Germinal center (tissue), 1 donor: ENCODE data around the gene SRGAP1.
"Not testable (repeated sequence)": the region's sequence is repeated elsewhere in the genome, so short reads cannot be mapped to it uniquely, and the experiment has no call there.

Source experiments
- DNase-seq: peaks from one replicate; pipeline ENCODE4 v3.0.0; 2012; ENCODE audit warnings: mixed read lengths, low spot score

The SRGAP1 gene

DNA sequence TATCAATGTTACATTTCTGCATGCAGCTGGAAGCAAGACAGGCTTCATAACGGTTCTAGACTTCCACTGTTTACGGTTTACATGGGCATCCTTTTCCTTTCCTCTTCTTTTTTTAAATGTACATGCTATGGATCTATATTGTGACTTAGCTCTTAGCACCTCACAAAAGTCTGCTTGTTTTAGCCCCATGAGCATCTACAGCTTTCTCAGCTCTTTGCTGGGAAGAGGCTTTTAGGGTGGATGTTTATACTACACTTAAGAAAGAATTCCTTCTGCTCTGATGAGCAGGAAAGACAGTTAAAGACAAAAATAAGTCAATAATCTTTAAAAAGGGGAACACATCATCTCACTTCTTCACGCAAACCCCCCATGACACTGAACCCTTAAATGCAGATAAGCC, 326.2 kb downstream of the SRGAP1 start:
- DNase-seq: no peak

GRCh38 chr12:64171715-64172114, 327.2 kb downstream of the SRGAP1 start:
- no peak for DNase-seq

- DNase-seq: no peak
Measured at GRCh38 chr12:64172143-64172970, 327.9 kb downstream of the SRGAP1 start.

DNA sequence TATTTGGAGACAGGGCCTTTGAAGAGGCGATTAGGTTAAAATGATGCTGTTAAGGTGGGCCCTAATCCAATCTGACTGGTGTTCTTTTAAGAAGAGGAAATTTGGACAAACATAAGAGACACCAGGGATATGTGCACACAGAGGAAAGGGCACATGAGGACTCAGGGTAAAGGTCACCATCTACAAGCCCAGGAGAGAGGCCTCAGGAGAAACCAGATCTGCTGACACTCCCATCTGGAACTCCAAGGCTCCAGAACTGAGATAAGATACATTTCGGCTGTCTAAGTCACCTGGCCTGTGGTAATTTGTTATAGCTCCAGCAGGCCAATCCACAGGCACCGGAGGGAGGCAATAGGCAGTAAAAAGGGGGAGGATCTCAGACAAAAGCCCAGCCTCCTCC, 329.0 kb downstream of the SRGAP1 start:
- DNase-seq: no peak

- no peak for DNase-seq
Measured at GRCh38 chr12:64175254-64175945, 330.9 kb downstream of the SRGAP1 start.

- DNase-seq: no peak
Measured at GRCh38 chr12:64177001-64177400, 332.5 kb downstream of the SRGAP1 start.

DNA sequence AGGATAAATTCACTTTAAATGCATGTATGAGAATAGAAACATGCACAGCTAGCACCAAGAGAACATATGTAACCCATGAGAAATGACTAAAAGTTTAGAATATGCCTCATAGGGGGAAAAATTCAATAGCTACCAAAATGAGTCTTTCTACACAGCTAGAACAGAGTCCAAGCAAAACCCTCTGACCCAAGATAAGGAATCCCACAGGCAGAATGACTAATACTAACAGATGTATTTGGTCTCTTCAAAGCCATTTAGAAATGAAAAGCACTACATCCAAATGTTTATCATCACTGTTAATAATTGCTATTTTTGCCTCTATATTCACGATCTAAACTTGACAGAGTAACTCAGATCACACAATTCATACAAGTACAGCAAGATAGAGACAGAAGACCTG, 333.6 kb downstream of the SRGAP1 start:
- no peak for DNase-seq

DNA sequence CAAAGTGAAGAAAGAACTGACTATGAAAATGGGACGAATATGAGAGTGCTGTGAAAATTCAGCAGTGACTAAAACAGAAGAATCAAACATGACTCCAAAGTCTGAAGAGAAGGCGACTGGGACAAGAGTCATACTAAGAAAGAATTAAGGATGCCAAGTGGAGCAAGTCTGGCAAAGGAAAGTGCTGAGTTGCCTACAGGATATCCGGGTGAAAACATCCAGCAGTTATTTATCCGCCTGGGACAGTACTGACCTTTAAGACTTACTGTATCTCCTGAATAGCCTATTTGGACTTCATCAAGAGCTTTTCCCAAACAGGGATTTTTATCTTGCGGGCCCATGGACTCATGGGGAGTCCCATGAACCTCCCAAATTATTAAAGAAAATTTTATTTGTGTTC, 336.5 kb downstream of the SRGAP1 start:
- DNase-seq: no peak

- no peak for DNase-seq
Measured at GRCh38 chr12:64181430-64182291, 337.2 kb downstream of the SRGAP1 start.

GRCh38 chr12:64184216-64184615, 339.7 kb downstream of the SRGAP1 start:
- no peak for DNase-seq

GRCh38 chr12:64186789-64187188, 342.3 kb downstream of the SRGAP1 start:
- DNase-seq: no peak

DNA sequence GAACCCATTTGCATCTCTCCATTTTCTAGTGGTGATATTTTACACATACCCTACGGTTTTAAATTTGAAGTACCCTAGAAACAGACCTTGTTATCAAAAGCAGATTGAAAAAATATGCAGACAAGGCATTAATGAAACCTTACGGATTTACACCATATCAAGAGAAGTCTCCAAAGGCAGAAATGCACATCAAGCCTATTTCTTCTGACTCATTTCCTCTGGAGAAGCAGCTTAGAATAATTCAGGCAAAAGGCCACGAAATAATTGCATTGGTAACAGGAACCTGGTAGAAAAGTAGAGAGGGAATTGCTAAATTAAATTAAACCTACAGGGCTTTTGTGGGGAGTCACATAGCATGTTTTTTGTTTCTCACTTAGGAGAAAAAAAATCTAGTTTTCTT, 342.9 kb downstream of the SRGAP1 start:
- DNase-seq: no peak

DNA sequence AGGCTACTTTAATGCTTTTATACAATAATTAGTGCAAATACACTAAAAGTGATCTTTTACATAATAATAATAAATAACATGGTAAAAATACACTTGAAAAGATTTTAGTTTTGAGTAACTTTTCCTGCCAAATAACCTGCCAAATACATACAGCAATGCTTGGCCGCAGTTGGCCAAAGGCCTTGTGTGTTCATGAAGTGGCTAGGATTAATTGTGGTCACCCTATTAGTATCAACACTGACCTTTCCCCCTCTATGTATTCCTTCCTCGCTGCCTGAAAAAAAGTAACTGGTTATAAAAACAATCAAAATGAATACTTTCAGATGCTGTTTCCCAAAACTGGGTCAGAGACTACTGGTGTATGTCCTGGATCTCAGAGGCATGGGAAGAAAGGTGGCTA, 343.3 kb downstream of the SRGAP1 start:
- DNase-seq: no peak

DNA sequence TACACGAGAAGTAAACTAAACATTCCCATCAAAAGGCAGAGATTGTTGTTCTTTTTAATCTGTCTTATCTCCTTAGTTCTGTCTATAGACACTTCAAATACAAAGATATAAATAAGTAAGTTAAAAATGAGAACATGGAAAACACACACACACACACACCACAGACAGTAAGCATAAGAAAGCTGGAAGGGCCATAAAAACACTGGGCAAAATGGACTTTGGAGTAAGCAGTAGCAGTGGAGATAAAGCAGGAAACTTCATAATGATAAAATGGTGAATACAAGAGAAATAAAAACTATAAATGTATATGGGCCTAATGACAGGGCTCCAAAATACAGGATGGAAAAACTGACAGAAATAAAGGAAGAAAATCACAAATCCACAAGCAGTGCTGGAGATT, 345.0 kb downstream of the SRGAP1 start:
- no peak for DNase-seq

DNA sequence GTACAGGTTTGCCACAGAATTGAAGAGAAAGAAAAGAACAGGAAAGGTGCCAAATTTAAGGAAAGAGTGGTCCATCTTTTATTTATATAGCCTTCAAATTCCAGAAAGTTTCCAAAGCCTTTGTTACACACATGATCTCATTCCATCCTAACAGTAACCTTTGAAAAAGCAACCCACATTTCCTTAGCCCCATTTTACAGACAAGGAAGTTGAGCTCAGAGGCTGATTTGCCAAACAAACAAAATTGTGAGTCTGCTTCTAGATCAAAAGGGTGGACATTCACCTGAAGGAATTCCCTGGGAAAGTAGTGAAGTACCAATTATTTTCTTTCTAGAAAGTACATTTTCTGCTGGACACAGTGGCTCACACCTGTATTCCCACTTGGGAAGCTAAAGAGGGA, 345.6 kb downstream of the SRGAP1 start:
- DNase-seq: no peak

DNA sequence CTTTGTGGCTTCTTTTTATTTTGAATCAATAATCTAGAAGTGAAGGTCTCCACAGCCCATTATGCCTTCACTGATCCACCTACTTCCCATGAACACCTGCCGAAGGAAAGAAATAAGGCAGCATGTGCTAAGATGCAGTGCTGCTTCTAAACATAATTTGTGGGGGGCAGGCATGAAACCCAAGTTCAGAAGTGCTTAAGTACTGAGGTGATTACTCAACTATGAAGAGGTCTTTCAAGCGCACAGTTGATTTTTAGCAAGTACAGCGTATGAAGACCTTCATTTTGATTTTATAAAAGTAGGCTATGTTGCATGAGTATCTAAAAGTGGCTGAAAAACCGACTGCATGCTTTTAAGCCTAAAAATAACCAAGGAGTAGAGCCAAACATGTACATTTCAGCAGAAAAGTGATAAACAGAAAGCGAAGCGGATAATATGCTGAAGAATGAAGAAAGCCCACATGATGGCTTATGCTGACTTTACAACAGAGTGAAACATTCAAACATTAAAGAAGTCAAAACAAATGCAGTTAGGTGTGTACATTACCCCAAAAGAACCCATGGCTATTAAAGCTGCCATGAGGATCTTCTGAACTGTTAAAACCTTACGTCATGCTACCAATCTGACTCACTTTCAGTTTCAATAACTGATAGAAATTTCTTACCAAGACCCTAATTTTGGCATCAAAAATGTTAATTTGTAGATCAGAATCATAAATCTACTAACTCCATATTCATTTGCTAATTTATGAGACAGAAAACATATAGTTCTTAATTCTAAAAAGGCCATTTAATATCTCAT, 348.3 kb downstream of the SRGAP1 start:
- DNase-seq: no peak

- DNase-seq: no peak
Measured at GRCh38 chr12:64193931-64194330, 349.4 kb downstream of the SRGAP1 start.

DNA sequence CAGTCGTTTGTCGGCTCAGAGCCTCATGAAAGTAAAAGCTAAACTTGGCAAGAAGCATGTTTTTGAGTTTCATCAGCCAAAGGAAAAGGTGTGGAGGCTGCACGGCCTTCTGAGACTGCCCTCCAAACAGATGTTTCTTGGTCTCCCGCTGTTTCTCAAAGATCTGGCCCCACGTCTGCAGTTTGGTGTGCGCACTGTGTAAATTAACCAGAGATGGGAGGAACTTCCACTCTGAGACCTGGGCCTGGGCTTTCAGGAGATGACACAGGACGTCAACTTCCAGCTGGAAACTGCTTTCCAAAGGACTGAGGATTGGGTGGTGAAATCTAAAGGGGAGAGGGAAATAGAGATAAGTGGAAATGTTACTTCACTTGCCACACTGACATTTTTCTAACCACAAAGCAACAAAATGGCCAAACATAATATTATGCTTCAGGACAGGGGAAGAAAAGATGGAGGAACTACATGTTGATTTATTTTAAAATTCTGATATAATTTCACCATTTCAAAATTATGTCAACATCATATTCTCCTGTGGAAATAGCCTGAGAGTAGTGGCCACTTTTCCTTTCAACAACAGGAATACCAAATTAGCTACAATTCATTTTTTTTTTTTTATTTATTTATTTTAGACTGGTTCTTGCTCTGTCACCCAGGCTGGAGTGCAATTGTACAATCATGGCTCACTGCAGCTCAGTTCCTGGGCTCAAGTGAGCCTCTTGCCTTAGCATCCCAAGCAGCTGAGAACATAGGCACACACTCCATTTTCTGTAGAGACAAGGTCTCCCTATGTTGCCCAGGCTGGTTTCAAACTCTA, 350.0 kb downstream of the SRGAP1 start:
- DNase-seq: no peak

DNA sequence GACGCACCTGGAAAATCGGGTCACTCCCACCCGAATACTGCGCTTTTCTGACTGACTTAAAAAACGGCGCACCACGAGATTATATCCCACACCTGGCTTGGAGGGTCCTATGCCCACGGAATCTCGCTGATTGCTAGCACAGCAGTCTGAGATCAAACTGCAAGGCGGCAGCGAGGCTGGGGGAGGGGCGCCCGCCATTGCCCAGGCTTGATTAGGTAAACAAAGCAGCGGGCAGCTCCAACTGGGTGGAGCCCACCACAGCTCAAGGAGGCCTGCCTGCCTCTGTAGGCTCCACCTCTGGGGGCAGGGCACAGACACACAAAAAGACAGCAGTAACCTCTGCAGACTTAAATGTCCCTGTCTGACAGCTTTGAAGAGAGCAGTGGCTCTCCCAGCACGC, 351.3 kb downstream of the SRGAP1 start:
- not testable (repeated sequence) for DNase-seq

GRCh38 chr12:64203036-64203435, 358.5 kb downstream of the SRGAP1 start:
- DNase-seq: no peak

DNA sequence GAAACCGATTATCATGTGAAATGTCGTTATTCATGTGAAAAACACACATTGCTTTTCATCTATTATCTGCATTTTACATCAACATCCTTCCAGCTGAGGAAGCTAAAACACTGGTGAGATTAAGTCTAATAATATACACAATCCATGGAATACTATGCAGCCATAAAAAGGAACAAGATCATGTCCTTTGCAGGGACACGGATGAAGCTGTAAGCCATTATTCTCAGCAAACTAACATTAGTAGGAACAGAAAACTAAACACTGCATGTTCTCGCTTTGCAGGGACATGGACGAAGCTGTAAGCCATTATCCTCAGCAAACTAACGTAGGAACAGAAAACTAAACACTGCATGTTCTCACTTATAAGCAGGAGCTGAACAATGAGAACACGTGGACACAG, 359.3 kb downstream of the SRGAP1 start:
- no peak for DNase-seq
